ENCODE results near the gene FTO. TPM values are rescaled to one million over a fixed set of nuclear protein-coding genes. Genes with fewer than 3 reads are reported as not detected.
A peak's percentile ranks its signal among the peaks of the same experiment; 100 is the strongest.

Gene FTO
- polyA plus RNA-seq, 1 experiment, result 135 TPM

GRCh38 chr16:54140057-54140787, 436.3 kb downstream of the FTO start:
- POLR2A ChIA-PET, result no interaction called here
- TF ChIP-seq CTCF (IDR thresholded peaks at IDR 0.05; ENCODE audit: low read depth, low read length), result 0 out of 2 replicates have a peak, but pooled peaks have one; percentile 9
- CTCF ChIA-PET, result no interaction called here
- Histone ChIP-seq H3K4me3 (ENCODE audit: low read depth, low read length) (no peak overlapping the region), H3K9me3 (ENCODE audit: control insufficient read depth, insufficient read depth, low read length) (no peaks in the 10 kb centered on the region), H3K27me3 (ENCODE audit: control insufficient read depth, insufficient read depth, low read length) (peaks cover 3% of the 10 kb centered on the region), H3K27ac (ENCODE audit: low read depth, low read length) (no peak overlapping the region)
- DNase-seq (ENCODE audit: low read depth, low spot score), result no peak

- Histone ChIP-seq H3K9me3 (ENCODE audit: control insufficient read depth, insufficient read depth, low read length) (no peaks in the 10 kb centered on the region), H3K4me3 (ENCODE audit: low read depth, low read length) (no peak overlapping the region), H3K27ac (ENCODE audit: low read depth, low read length) (no peak overlapping the region), H3K27me3 (ENCODE audit: control insufficient read depth, insufficient read depth, low read length) (peaks cover 4% of the 10 kb centered on the region)
- ChIA-PET CTCF (no interaction called here), POLR2A (no interaction called here)
- TF ChIP-seq CTCF (IDR thresholded peaks at IDR 0.05; ENCODE audit: low read depth, low read length), result no peak
- no peak for DNase-seq (ENCODE audit: low read depth, low spot score)
Observed at GRCh38 chr16:54140788-54141136, 436.8 kb downstream of the FTO start.

GRCh38 chr16:54142787-54143186, 438.8 kb downstream of the FTO start:
- POLR2A ChIA-PET, result no interaction called here
- CTCF ChIA-PET, result no interaction called here
- Histone ChIP-seq H3K27ac (ENCODE audit: low read depth, low read length) (no peak overlapping the region), H3K9me3 (ENCODE audit: control insufficient read depth, insufficient read depth, low read length) (no peaks in the 10 kb centered on the region), H3K27me3 (ENCODE audit: control insufficient read depth, insufficient read depth, low read length) (peaks cover 7% of the 10 kb centered on the region), H3K4me3 (ENCODE audit: low read depth, low read length) (no peak overlapping the region)
- DNase-seq (ENCODE audit: low read depth, low spot score), result no peak
- TF ChIP-seq CTCF (IDR thresholded peaks at IDR 0.05; ENCODE audit: low read depth, low read length), result no peak

GRCh38 chr16:54143410-54143809, 439.5 kb downstream of the FTO start:
- H3K4me3 ChIP-seq (ENCODE audit: low read depth, low read length), result no peak overlapping the region
- POLR2A ChIA-PET, result no interaction called here
- no peak for DNase-seq (ENCODE audit: low read depth, low spot score)
- H3K27ac ChIP-seq (ENCODE audit: low read depth, low read length), result no peak overlapping the region
- CTCF ChIA-PET, result no interaction called here
- no peaks in the 10 kb centered on the region for H3K9me3 ChIP-seq (ENCODE audit: control insufficient read depth, insufficient read depth, low read length)
- H3K27me3 ChIP-seq (ENCODE audit: control insufficient read depth, insufficient read depth, low read length), result peaks cover 7% of the 10 kb centered on the region
- no peak for TF ChIP-seq CTCF (IDR thresholded peaks at IDR 0.05; ENCODE audit: low read depth, low read length)

GRCh38 chr16:54143934-54144571, 440.1 kb downstream of the FTO start:
- Histone ChIP-seq H3K4me3 (ENCODE audit: low read depth, low read length) (no peak overlapping the region), H3K27ac (ENCODE audit: low read depth, low read length) (no peak overlapping the region), H3K9me3 (ENCODE audit: control insufficient read depth, insufficient read depth, low read length) (no peaks in the 10 kb centered on the region), H3K27me3 (ENCODE audit: control insufficient read depth, insufficient read depth, low read length) (peaks cover 7% of the 10 kb centered on the region)
- TF ChIP-seq CTCF (IDR thresholded peaks at IDR 0.05; ENCODE audit: low read depth, low read length), result no peak
- no peak for DNase-seq (ENCODE audit: low read depth, low spot score)
- ChIA-PET CTCF (no interaction called here), POLR2A (no interaction called here)

Measured in AG04450 (cell line).